GM21576 (cell line): ENCODE data around the gene UBE2J2.

Source experiments
- ATAC-seq: cut with Tn5 transposase; IDR thresholded peaks from one replicate; pipeline ENCODE4 v1.9.1; 2021; ENCODE audit warnings: mild to moderate bottlenecking, moderate library complexity; ENCODE audit not compliant: unreplicated experiment

Gene UBE2J2

DNA sequence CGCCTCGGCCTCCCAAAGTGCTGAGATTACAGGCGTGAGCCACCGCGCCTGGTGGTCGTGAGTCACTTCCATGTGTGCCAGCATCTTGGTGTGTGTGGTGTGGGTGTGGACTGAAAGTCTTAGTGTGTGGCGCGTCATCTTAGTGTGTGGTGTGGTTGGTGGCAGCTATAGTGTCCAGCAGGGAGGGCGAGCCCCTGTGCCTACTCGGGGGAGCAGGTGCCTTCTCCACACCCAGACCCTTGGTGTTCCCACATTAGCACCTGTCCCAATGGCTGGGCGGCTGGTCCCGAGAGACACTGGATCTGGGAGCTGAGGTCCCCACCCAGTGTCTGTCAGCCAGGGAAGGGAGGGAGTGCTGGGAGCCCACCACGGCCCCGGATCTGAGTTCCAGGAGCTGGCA is 9.3 kb upstream of the UBE2J2 start:
- ATAC-seq: no peak

DNA sequence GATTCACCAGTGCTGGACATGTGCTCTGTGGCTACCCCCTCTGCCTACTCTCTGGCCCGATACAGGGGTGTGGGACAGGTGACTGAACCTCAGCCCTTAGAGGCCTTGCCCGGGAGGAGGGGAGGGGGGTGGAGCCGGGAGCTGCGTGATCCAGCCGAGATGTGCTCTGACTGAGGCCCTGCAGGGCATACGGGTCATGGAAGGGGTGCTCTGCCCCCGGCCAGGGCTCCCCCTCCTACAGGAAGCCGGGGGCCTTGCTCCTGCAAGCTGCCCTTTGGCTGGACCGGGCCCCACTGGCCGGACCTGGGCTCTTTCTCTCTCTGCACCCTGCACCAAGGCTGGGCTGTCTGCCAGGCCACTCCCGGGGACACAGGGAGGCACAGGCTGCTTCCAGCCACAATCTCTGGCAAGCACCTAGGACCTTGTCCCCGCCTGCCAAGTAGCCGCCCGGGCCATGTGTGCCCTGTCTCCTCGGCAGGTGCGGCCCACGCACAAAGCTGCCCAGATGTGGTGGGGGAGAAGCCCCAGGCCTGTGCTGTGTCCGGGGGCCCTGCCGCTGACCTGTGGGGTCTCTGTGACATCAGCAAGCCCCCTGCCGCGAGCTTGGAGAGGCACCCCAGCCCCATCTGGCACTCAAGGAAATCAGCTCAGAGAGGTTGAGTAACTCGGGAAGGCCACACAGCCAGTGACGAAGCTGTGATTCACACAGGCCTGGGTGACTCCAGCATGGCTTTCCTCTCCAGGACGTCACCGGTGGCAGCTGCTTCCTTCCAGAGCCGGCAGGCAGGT is 8.1 kb upstream of the UBE2J2 start:
- no peak for ATAC-seq

DNA sequence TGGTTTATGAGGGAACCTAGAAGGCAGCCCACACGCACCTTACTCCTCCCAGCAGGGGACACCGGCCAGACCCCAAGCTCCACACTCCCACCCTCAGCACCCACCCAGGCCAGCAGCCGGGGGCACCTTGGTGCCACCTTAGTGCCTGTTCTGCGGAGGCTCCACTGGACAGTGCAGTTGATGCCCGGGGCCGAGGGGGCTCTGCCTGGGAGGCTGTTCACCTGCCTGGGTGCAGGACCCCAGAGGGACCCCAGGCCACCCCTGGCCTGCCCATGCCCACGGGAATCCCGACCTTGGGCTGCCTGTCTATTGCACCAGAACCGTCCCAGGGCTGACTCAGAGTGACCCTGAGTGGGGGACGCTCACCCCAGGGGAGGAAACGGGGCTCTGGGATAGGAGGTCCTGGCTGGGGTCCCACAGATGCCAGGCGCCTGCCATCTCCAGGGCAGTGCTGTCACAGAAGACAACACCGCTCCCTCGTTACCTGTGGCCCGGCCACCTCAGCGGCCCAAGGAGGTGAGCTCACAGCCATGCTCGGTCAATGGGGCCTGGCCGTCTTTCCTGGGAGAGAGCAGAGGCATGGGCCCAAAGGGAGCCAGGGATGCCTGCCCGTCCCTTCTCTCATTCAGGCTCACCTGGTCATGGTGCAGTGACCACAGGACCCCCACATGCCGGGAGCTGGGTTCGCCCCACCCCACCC is 7.3 kb upstream of the UBE2J2 start:
- ATAC-seq: no peak

DNA sequence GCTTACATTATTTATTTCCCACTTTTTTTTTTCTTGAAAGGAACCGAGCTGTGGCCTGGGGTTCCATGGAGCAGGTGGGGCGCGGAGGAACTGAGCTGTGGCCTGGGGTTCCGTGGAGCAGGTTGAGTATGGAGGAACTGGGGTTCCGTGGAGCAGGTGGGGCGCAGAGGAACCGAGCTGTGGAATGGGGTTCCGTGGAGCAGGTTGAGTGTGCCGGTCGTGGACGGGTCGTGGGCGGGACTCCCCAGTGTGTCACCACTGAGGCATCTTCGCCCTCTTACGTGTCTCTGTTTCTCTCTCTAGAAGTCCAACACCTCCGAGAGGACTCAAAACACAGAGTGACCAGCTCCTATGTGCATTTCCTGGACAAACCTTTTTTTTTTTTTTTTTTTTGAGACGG is 5.4 kb upstream of the UBE2J2 start:
- ATAC-seq: no peak

DNA sequence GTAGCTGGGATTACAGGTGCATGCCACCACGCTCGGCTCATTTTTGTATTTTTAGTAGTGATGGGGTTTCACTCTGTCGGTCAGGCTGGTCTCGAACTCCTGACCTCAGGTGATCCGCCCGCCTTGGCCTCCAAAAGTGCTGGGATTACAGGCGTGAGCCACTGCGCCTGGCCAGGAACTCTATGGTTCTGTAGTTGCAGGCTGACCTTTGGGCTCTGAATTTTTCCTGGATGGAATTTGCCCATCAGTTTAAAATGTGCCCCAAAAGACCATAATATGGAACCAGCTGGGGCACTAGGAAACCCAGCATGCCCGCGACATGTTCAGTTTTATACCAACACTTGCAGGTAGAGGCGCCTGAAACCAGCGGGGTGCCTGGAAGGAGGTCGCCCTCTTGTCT is 5.0 kb upstream of the UBE2J2 start:
- ATAC-seq: no peak

DNA sequence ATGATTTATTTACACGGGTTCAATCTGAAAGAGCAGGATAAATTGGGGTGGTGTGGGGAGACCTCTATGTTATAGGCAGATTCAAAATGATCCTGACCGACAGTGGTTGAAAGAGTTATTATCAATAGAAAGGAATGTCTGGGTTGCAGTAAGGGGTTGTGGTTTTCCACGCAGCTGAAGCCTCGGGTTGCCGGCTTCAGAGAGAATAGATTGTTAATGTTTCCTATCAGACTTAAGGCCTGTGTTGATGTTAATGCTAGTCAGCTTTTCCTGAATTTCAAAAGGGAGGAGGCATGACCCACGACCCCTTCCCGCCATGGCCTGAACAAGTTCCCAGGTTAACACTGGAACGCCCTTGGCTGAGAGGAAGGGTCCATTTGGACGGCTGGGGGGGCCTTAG is 2.2 kb upstream of the UBE2J2 start:
- no peak for ATAC-seq

DNA sequence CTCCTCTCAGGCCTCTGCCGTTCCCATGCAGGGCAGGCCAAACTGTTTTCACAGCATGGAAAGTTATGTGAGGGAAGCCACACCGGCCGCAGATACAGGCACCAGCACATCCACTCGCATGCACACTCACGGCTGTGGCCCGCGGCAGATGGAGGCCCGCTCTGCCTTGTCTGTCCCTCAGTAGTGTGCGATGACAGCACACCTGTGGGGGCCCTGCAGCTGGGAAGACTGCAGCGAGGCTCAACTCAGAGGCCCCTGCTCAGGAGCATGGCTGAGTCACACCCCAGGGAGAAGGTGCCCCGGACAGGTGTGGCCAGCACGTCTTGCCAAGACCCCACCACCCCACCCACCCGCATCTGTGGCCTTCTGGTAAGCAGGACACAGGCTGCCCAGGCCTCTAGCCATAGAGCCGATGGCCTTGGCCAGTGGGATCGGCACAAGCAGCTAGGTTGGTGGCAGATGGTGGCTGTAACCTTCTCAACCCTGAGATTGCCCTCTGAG is 1.3 kb upstream of the UBE2J2 start:
- ATAC-seq: no peak

DNA sequence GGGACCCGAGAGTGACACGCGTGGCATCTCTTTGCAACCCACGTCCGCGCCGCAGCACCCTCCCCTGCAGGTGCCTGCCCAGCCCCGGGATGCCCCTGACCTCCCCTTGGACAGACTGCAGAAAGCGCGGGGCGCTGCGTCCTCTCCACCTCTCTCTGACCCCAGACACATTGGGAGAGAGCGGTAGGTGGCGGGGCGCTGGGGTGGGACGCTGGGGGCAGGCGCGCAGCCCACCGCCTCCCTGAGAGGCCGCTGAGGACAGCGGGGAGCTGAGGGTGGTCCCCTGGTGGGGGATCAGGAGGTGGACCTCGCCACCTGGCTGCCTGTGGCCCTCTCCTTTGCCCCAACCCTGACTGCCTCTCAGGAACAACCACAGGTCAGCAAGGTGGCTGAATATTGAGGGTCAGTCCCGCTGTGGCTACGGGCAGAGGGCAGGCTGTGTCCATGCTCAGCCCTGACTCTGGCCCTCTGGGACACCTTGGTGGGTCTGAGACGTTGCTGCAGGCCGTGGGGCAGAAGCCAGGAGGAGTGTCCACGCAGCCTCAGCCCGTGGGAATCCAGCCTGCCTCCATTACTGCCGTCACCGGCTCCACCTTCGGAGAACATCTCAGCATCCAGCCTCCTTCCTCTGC is 761 bp upstream of the UBE2J2 start:
- ATAC-seq: peak; percentile 6

DNA sequence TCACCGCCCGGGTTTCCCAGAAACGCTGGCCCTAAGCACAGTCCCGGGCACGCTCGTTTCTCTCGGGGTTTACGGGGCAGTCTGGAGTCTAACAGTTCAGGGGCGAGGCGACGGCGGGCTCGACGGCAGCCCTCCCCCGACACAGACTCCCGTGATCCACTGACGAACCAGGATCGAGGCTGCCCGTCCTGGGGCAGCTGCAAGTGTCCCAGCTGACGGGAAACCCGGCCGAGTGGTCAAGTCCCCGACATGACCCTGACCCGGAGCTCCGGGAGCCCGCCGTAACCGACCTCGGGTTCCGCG is 494 bp downstream of the UBE2J2 start:
- peak; percentile 12 for ATAC-seq

DNA sequence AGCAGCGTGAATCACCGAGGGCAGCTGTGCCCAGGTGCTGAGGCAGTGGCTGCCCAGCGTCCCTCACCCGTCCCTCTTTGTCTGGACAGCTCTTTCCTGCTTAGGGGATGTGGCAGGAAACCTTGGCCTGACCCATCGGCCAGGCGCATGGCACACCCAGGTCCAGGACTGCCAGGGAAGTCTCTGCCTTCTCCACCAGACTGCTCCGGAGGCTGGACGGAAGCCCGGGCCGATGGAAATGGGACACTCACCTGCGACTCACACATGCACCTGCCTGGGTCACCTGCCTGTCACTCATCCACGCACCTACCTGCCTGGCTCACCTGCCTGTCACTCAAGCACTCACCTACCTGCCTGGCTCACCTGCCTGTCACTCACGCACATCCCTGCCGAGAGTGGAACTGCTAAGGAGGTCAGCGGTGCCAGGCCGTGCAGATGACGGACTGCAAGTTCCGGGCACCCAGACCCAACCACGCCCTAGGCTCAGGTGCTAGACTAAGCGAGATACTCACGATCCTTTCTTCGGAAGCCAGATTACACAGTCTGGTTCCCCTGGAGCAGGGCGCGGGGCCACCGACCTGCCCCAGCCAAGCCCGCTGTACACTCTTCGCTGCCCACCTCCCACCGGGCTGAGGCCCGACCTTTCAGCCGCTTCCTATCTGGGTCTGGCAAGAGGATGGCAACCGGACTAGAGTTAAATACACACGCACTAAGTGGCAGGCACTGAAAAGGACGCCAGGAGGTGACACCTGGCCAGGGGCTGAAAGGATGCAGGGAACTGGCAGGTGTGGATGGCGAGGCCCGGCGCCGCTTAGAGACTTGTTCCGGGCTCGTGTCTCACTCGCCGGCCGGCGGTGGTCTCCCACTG is 1.1 kb downstream of the UBE2J2 start:
- no peak for ATAC-seq

DNA sequence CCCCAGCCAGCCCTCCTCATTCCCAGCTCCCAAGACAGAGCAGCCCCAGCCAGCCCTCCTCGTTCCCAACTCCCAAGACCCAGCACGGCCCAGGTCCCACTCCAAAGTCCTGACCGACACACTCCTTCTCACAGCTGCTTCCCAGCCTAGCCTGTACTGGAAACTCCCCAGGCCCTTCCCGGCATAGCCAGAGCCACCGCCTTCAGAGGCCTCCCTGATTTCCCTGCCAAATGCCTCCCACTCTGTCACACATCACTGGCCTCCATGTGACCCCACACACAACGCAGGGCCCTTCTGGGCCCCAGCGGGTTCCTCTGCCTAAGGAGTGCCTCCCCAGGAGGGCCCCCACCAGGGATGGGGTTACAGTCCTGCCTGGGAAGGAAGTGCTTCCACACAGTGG is 2.8 kb downstream of the UBE2J2 start:
- ATAC-seq: no peak

DNA sequence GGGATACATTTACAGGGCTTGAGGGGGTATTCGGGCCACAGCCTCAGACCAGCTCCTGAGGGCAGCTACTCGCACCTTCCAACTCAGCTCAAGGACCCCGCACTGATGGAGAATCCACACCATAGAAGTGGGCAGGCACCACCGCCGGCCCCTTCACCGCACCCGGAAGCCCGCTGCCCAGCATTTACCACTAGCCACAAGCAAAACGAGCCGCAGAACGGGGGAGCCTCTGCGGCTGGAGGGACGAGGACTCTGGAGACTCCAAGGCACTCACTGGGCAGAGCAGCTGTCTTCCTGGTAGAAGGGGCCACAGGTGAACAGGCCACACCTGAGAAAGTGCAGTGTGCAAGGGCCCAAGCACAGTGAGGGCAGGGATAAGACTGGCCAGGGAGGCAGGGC is 5.4 kb downstream of the UBE2J2 start:
- no peak for ATAC-seq

DNA sequence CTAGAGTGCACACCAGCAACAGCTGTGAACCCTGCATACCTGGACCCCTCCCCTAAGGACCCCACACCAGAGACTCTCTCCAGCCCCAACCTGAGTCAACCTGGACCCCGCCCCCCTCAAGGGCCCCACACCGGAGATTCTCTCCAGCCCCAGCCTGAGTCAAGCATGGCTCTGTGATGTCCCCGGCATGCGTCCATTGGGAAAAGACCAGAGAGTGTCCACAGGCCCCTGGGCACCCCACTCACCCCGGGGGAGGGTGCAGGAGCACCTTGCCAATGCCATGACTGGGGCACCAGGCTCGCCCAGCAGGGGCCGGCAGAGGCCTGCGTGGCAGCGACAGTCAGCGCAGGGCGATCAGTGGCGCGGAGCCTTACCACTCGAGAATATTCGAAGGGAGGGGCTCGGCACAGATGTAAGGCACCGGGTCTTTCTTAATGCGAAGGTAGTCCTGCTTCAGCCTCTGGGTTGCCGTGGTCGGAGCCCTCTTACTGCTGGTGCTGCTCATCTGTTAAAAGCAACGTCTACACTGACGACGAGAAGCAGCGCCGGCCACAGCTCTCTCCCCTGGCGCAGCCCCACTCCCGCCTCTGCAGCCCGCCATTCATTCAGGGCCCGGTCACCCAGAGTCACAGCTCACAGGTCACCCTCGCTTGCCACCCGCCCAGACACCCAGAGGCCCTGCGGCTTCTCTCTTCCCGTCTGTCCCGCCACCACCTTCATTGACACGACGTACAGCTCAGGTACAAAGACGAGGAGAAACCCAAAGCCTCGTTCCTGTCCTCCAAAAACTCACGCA is 6.0 kb downstream of the UBE2J2 start:
- ATAC-seq: no peak

DNA sequence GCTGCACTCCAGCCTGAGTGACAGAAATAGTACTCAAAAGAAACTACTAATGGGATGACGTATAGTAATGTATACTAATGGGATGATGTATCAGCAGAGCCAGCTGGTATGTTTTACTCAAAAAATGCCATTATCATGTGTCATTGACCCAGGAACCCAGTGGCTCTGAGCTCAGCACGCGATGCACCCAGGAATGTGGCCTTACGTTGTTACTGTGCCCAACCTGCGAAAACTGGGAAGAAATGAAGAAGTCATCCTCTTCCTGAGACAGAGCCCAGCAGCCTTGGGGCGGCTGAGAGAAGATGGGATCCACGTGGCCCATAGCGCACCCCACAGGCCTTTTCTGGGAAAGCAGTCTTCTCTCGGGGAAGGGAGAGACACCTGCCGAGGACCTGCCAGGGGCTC is 8.8 kb downstream of the UBE2J2 start:
- ATAC-seq: no peak

DNA sequence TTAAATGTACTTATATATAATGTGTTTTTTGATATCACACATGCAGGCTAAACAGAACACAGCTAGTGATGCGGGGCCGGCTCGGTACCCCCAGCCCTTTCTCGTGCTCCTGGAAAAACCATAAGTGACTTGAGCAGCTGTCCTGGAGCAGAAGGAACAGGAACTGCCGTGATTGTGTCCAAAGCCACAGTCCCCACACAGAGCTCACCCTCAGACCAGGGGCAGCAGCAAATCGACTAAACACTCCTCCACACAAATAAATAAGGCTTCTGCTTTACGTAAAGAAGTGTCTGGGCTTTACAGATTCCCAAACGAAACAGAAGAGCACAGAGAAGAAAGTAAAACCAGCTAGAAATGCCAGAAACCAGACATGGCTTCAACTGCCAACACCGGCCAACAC is 9.6 kb downstream of the UBE2J2 start:
- no peak for ATAC-seq

DNA sequence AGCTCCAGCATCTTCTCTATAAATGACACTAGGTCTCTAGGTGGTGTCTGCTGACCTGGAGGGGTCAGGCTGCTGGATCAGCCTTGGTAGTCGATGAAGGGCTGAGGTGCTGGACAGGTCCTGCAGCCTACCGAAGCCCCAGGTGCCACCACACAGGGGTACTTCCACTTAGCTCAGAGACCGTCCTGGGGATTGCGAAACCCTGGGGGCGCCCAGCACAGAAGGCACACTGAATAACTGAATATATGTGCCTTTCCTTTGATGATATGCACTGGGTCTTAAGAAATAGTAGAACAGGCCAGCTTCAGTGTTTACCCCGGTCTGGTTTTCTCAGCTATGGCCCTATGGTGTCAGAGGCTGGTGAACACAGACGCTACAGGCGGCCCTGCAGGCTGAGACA is 10.9 kb downstream of the UBE2J2 start:
- ATAC-seq: no peak

DNA sequence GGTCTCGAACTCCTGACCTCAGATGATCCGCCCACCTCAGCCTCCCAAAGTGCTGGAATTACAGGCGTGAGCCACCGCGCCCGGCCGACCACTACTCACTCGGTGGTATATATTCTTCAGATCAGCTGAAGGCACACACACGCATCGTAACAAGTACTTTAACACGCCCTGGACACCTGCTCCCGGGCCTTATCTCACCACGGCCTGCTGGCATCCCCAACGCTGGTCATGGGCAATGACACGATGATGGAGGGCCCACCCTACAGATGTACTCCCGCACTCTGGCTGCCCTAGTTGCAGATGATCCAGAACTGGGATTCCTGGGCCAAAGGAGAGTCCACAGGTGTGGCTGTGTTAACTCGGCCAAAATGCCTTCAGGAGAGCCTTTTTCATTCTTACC is 11.6 kb downstream of the UBE2J2 start:
- ATAC-seq: no peak

DNA sequence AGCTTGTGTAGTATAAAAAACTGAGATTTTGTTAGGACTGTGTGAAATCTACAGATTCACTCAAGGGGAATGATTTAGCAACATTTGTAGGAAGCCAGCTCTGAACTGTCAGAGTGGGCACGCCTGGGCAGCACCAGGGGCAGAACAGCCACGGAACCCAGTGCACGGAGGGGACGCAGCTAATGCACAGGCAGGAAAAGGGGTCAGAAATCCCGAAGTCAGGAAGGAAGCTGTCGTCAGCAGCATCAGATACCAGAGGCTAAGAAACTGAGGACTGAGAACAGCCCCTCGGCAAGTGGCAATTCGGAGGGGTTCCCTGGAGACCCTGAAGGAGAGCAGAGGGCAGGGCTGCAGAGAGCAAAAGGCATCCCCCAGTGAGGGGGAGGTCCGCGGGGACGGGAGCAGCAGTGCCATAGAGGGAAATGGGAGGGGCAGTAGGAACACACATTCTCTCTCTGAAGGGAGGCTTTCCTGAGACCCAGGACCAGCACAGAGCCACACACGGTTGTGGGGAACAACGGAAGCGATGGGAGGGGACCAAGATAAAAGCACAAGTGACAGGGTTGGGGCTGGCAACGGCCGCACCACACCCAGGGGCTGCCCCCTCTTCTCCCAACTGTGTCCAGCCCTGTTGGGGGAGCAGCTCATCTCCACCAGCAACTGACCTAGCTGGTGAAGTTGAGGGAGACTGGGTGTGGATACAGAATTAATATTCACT is 12.7 kb downstream of the UBE2J2 start:
- ATAC-seq: no peak

DNA sequence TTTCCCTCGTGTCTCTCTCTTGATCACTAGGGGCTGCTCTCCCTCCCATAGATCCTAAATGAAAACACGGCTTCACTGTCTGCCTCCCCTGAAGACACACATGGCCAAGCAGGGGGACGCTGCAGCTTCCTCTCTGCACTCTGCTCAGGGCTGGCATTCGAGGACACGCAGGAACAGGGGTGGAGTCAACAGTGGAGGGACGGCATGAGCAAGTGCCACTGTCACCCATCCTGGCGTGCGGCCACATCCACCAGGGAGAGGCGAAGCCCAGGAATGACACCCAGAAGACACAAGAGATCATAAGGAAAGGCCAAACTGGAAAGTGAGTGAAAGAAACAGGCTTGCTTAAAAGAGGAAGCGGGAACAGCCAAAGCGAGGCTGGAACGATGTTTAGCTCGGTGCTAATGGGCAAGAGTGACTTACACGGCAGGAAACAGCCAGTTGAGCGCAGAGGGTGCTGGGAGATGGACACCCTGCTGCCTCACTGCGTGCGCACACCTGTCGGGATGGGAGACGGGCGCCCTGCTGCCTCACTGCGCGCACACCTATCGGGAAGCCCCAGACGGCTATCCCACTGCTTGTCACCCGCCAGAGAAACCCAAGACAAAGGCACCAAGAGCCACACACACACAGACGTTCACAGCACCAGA is 13.6 kb downstream of the UBE2J2 start:
- no peak for ATAC-seq
